HEK293T (cell line): Measurements from ENCODE around the gene SLC44A5.

Experiments
- CTCF ChIA-PET: fragments of 350-600 bp; formaldehyde crosslinking; extraction: SDS; loops from one replicate; lab custom pipeline; 2021; ENCODE audit warnings: antibody characterized with exemption, inconsistent platforms; lab: Yijun Ruan, JAX
- POLR2A ChIA-PET: fragments of 350-600 bp; formaldehyde crosslinking; extraction: SDS; loops from one replicate; lab custom pipeline; 2020; ENCODE audit warnings: antibody characterized with exemption, inconsistent platforms; lab: Yijun Ruan, JAX
- DNase-seq: peaks from one replicate; pipeline ENCODE4 v3.0.0; 2012; ENCODE audit warnings: mixed read lengths; ENCODE audit errors: extremely low spot score
- ARNT ChIP-seq: fragments of 450-650 bp; IDR thresholded peaks from 2 replicates; pipeline ENCODE4 v1.6.1; 2017; ENCODE audit warnings: mild to moderate bottlenecking
- BHLHE40 ChIP-seq: fragments of 450-650 bp; IDR thresholded peaks from 2 replicates; pipeline ENCODE4 v1.6.1; 2016; ENCODE audit warnings: mild to moderate bottlenecking, moderate library complexity, borderline replicate concordance
- CTBP1 ChIP-seq: fragments of 450-650 bp; IDR thresholded peaks from 2 replicates; pipeline ENCODE4 v1.6.1; 2016; ENCODE audit warnings: borderline replicate concordance
- ELF4 ChIP-seq: fragments of 450-650 bp; IDR thresholded peaks from 2 replicates; pipeline ENCODE4 v1.6.1; 2017; ENCODE audit warnings: antibody characterized with exemption
- FOXA1 ChIP-seq: fragments of 450-650 bp; IDR thresholded peaks from 2 replicates; pipeline ENCODE4 v1.6.1; 2016; ENCODE audit warnings: mild to moderate bottlenecking
- FOXK2 ChIP-seq: fragments of 450-650 bp; IDR thresholded peaks from 2 replicates; pipeline ENCODE4 v1.6.1; 2016; ENCODE audit warnings: mild to moderate bottlenecking
- FOXM1 ChIP-seq: fragments of 450-650 bp; IDR thresholded peaks from 2 replicates; pipeline ENCODE4 v1.6.1; 2017; ENCODE audit warnings: mild to moderate bottlenecking, borderline replicate concordance
- HDGF ChIP-seq: fragments of 450-650 bp; IDR thresholded peaks from 2 replicates; pipeline ENCODE4 v1.6.1; 2017; ENCODE audit warnings: antibody characterized with exemption, borderline replicate concordance
- L3MBTL2 ChIP-seq: fragments of 450-650 bp; conservative IDR thresholded peaks from 2 replicates; pipeline ENCODE4 v1.6.1; 2016; ENCODE audit warnings: mild to moderate bottlenecking
- LEF1 ChIP-seq: fragments of 450-650 bp; IDR thresholded peaks from 2 replicates; pipeline ENCODE4 v1.6.1; 2017; ENCODE audit warnings: mild to moderate bottlenecking, borderline replicate concordance
- NFRKB ChIP-seq: fragments of 450-650 bp; IDR thresholded peaks from 2 replicates; pipeline ENCODE4 v1.6.1; 2016; ENCODE audit warnings: mild to moderate bottlenecking, moderate library complexity
- PKNOX1 ChIP-seq: fragments of 450-650 bp; IDR thresholded peaks from 2 replicates; pipeline ENCODE4 v1.6.1; 2016
- SP1 ChIP-seq: fragments of 450-650 bp; IDR thresholded peaks from 2 replicates; pipeline ENCODE4 v1.6.1; 2017
- SUZ12 ChIP-seq: fragments of 450-650 bp; IDR thresholded peaks from 2 replicates; pipeline ENCODE4 v1.6.1; 2016; ENCODE audit warnings: mild to moderate bottlenecking
- TARDBP ChIP-seq: fragments of 450-650 bp; IDR thresholded peaks from 2 replicates; pipeline ENCODE4 v1.6.1; 2016
- ZNF384 ChIP-seq: fragments of 450-650 bp; IDR thresholded peaks from 2 replicates; pipeline ENCODE4 v1.6.1; 2016

The SLC44A5 gene

GRCh38 chr1:75444220-75444619, 166.7 kb downstream of the SLC44A5 start:
- POLR2A ChIA-PET = no interaction called here

GRCh38 chr1:75440274-75440673, 170.6 kb downstream of the SLC44A5 start:
- ChIA-PET POLR2A (no interaction called here), CTCF (no interaction called here)
- TF ChIP-seq ARNT (no peak), LEF1 (no peak), ELF4 (no peak), FOXM1 (no peak), SP1 (no peak), TARDBP (no peak), FOXA1 (no peak), FOXK2 (no peak), CTBP1 (no peak), PKNOX1 (no peak), HDGF (no peak), ZNF384 (no peak), SUZ12 (no peak), NFRKB (no peak)
- no peak for DNase-seq

More at GRCh38 chr1:75444220-75444619, 166.7 kb downstream of the SLC44A5 start:
- CTCF ChIA-PET = no interaction called here
- no peak for DNase-seq
- TF ChIP-seq ELF4 (no peak), FOXA1 (no peak), ARNT (no peak), NFRKB (no peak), PKNOX1 (no peak), HDGF (no peak), FOXM1 (no peak), FOXK2 (no peak), SUZ12 (no peak), ZNF384 (no peak), L3MBTL2 (no peak), SP1 (no peak), LEF1 (no peak), TARDBP (no peak), CTBP1 (no peak), BHLHE40 (no peak)

GRCh38 chr1:75438355-75438754, 172.6 kb downstream of the SLC44A5 start:
- ChIA-PET POLR2A (no interaction called here), CTCF (no interaction called here)
- TF ChIP-seq L3MBTL2 (no peak), LEF1 (no peak), ELF4 (no peak), HDGF (no peak)
- DNase-seq = no peak

GRCh38 chr1:75431843-75432242, 179.1 kb downstream of the SLC44A5 start:
- CTCF ChIA-PET = no interaction called here
- TF ChIP-seq BHLHE40 = no peak
- TF ChIP-seq LEF1 = no peak
- DNase-seq = no peak
- POLR2A ChIA-PET = no interaction called here

GRCh38 chr1:75430526-75430925, 180.4 kb downstream of the SLC44A5 start:
- DNase-seq = no peak
- CTCF ChIA-PET = no interaction called here
- TF ChIP-seq ARNT (no peak), TARDBP (no peak), HDGF (no peak), FOXA1 (no peak), LEF1 (no peak), NFRKB (no peak), FOXM1 (no peak), FOXK2 (no peak), CTBP1 (no peak)
- POLR2A ChIA-PET = no interaction called here

- DNase-seq = no peak
- POLR2A ChIA-PET = no interaction called here
- CTCF ChIA-PET = interaction anchor here (0.7 kb wide), 1 partner anchor 334 kb away, joined by 4 read pairs; no protein-coding TSS in a partner anchor
- TF ChIP-seq FOXA1 (no peak), TARDBP (no peak), ZNF384 (no peak), FOXK2 (no peak), SUZ12 (no peak), HDGF (no peak), LEF1 (no peak), CTBP1 (no peak), PKNOX1 (no peak), ELF4 (no peak), L3MBTL2 (no peak), FOXM1 (no peak), NFRKB (no peak), SP1 (no peak), ARNT (no peak), BHLHE40 (no peak)
Observed at GRCh38 chr1:75426688-75427087, 184.2 kb downstream of the SLC44A5 start.
